Vagina (tissue), 2 donors: ENCODE data around the gene RAVER2.

Source experiments
- POLR2A ChIP-seq, 2 donors: fragments of 450-650 bp; IDR thresholded peaks; one replicate each; pipeline ENCODE4 v1.6.1; 2017; ENCODE audit warnings: antibody characterized with exemption in 2 of 2, mild to moderate bottlenecking in 2 of 2, moderate library complexity in 2 of 2
- POLR2AphosphoS5 ChIP-seq, 2 donors: sonication (generic); formaldehyde crosslinking; IDR thresholded peaks; one replicate each; pipeline ENCODE4 v1.9.0; 2017; ENCODE audit warnings: antibody characterized with exemption in 2 of 2, mild to moderate bottlenecking in 2 of 2, low read depth in 1 of 2; ENCODE audit not compliant: insufficient read depth in 1 of 2

DNA sequence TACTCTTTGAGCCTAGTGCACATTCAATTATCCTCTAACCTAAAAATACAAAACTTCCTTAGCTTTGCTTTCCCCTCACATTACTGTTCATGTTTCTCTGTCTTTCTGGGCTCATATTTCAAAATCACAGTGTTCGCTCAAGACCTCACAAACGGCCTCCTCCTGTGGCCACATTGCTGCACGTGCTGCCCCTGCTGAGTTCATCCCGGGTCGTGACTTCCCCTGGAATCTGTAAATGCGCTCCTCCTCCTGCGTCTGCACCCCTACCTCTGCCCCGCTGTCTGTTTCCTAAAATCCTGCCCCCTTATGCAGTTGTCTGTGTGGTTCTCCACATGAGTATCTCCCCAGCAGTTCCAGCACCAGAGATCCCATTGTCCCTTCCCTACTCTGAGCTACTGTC lies 45.5 kb upstream of the RAVER2 start:
- TF ChIP-seq POLR2AphosphoS5 (IDR thresholded peaks at IDR 0.05; ENCODE audit: insufficient read depth in 1 of 2, low read depth in 1 of 2), result no peak
- TF ChIP-seq POLR2A (IDR thresholded peaks at IDR 0.05), result no peak
